ENCODE data around the gene PTPRU. TPM values are rescaled to one million over a fixed set of nuclear protein-coding genes. Genes with fewer than 3 reads are reported as not detected.

PTPRU gene
- total RNA-seq, result 27.1 TPM

- peaks cover 0 to 10% (median 0%) of the 10 kb centered on the region in 3 donors for H3K27me3 ChIP-seq (ENCODE audit: control insufficient read depth in 3 of 3, insufficient read depth in 3 of 3, low read length in 3 of 3)
- no peaks in the 10 kb centered on the region for H3K9me3 ChIP-seq (ENCODE audit: control insufficient read depth in 3 of 3, low read length in 3 of 3)
- no peaks in the 10 kb centered on the region for H3K36me3 ChIP-seq (ENCODE audit: control insufficient read depth in 3 of 3, insufficient read depth in 3 of 3, low read length in 3 of 3)
- peak within 1 kb of the TSS; percentile 81 to 87 (median 85) for H3K9ac ChIP-seq (ENCODE audit: low read depth in 1 of 3, low read length in 3 of 3)
- H3K27ac ChIP-seq (ENCODE audit: low read depth, low read length), result peak within 1 kb of the TSS; percentile 42
- H3K4me3 ChIP-seq (ENCODE audit: low read length in 3 of 3), result peak within 1 kb of the TSS; percentile 90 to 97 (median 95)
- H3K4me1 ChIP-seq (ENCODE audit: control insufficient read depth in 3 of 3, insufficient read depth in 3 of 3, low read length in 3 of 3), result peaks cover 15 to 33% (median 22%) of the 10 kb centered on the region in 3 donors
These were observed at the start of gene PTPRU for GRCh38 chr1:29235955-29236711. Gene PTPRU, plus strand, starts transcription at chr1:29236522. Its CDS starts 123 bp downstream, at chr1:29236645.

GRCh38 chr1:29186707-29187106 is 49.6 kb upstream of the PTPRU start:
- no peak overlapping the region for H3K9ac ChIP-seq (ENCODE audit: low read depth in 1 of 3, low read length in 3 of 3)
- no peaks in the 10 kb centered on the region for H3K27me3 ChIP-seq (ENCODE audit: control insufficient read depth in 3 of 3, insufficient read depth in 3 of 3, low read length in 3 of 3)
- H3K4me1 ChIP-seq (ENCODE audit: control insufficient read depth in 3 of 3, insufficient read depth in 3 of 3, low read length in 3 of 3), result no peaks in the 10 kb centered on the region

GRCh38 chr1:29190718-29191117 is 45.6 kb upstream of the PTPRU start:
- no peak overlapping the region for H3K4me3 ChIP-seq (ENCODE audit: low read length in 3 of 3)
- H3K36me3 ChIP-seq (ENCODE audit: control insufficient read depth in 3 of 3, insufficient read depth in 3 of 3, low read length in 3 of 3), result peaks cover 15 to 25% (median 19%) of the 10 kb centered on the region in 3 donors
- no peaks in the 10 kb centered on the region for H3K27me3 ChIP-seq (ENCODE audit: control insufficient read depth in 3 of 3, insufficient read depth in 3 of 3, low read length in 3 of 3)
- H3K9ac ChIP-seq (ENCODE audit: low read depth in 1 of 3, low read length in 3 of 3), result no peak overlapping the region
- H3K4me1 ChIP-seq (ENCODE audit: control insufficient read depth in 3 of 3, insufficient read depth in 3 of 3, low read length in 3 of 3), result peaks cover 0 to 4% (median 3%) of the 10 kb centered on the region in 3 donors
- no peaks in the 10 kb centered on the region for H3K9me3 ChIP-seq (ENCODE audit: control insufficient read depth in 3 of 3, low read length in 3 of 3)
- no peak overlapping the region for H3K27ac ChIP-seq (ENCODE audit: low read depth, low read length)

More at GRCh38 chr1:29186707-29187106, 49.6 kb upstream of the PTPRU start:
- H3K4me3 ChIP-seq (ENCODE audit: low read length in 3 of 3), result no peak overlapping the region
- H3K27ac ChIP-seq (ENCODE audit: low read depth, low read length), result no peak overlapping the region
- H3K9me3 ChIP-seq (ENCODE audit: control insufficient read depth in 3 of 3, low read length in 3 of 3), result no peaks in the 10 kb centered on the region
- H3K36me3 ChIP-seq (ENCODE audit: control insufficient read depth in 3 of 3, insufficient read depth in 3 of 3, low read length in 3 of 3), result no peaks in the 10 kb centered on the region

GRCh38 chr1:29193879-29194455 is 42.4 kb upstream of the PTPRU start:
- no peak overlapping the region for H3K9ac ChIP-seq (ENCODE audit: low read depth in 1 of 3, low read length in 3 of 3)
- H3K27me3 ChIP-seq (ENCODE audit: control insufficient read depth in 3 of 3, insufficient read depth in 3 of 3, low read length in 3 of 3), result no peaks in the 10 kb centered on the region
- H3K9me3 ChIP-seq (ENCODE audit: control insufficient read depth in 3 of 3, low read length in 3 of 3), result no peaks in the 10 kb centered on the region
- peaks cover 30 to 46% (median 36%) of the 10 kb centered on the region in 3 donors for H3K36me3 ChIP-seq (ENCODE audit: control insufficient read depth in 3 of 3, insufficient read depth in 3 of 3, low read length in 3 of 3)
- no peak overlapping the region for H3K27ac ChIP-seq (ENCODE audit: low read depth, low read length)
- no peak overlapping the region for H3K4me3 ChIP-seq (ENCODE audit: low read length in 3 of 3)
- H3K4me1 ChIP-seq (ENCODE audit: control insufficient read depth in 3 of 3, insufficient read depth in 3 of 3, low read length in 3 of 3), result peaks cover 0 to 10% (median 6%) of the 10 kb centered on the region in 3 donors

GRCh38 chr1:29195881-29196291 is 40.4 kb upstream of the PTPRU start:
- H3K36me3 ChIP-seq (ENCODE audit: control insufficient read depth in 3 of 3, insufficient read depth in 3 of 3, low read length in 3 of 3), result peaks cover 40 to 58% (median 45%) of the 10 kb centered on the region in 3 donors
- peaks cover 0 to 10% (median 6%) of the 10 kb centered on the region in 3 donors for H3K4me1 ChIP-seq (ENCODE audit: control insufficient read depth in 3 of 3, insufficient read depth in 3 of 3, low read length in 3 of 3)
- H3K9ac ChIP-seq (ENCODE audit: low read depth in 1 of 3, low read length in 3 of 3), result no peak overlapping the region

GRCh38 chr1:29196863-29197589 is 39.3 kb upstream of the PTPRU start:
- Histone ChIP-seq H3K36me3 (ENCODE audit: control insufficient read depth in 3 of 3, insufficient read depth in 3 of 3, low read length in 3 of 3) (peaks cover 50 to 65% (median 54%) of the 10 kb centered on the region in 3 donors), H3K27ac (ENCODE audit: low read depth, low read length) (no peak overlapping the region), H3K4me1 (ENCODE audit: control insufficient read depth in 3 of 3, insufficient read depth in 3 of 3, low read length in 3 of 3) (peaks cover under 1 to 12% (median 7%) of the 10 kb centered on the region in 3 donors), H3K9me3 (ENCODE audit: control insufficient read depth in 3 of 3, low read length in 3 of 3) (no peaks in the 10 kb centered on the region), H3K4me3 (ENCODE audit: low read length in 3 of 3) (no peak overlapping the region), H3K9ac (ENCODE audit: low read depth in 1 of 3, low read length in 3 of 3) (no peak overlapping the region), H3K27me3 (ENCODE audit: control insufficient read depth in 3 of 3, insufficient read depth in 3 of 3, low read length in 3 of 3) (no peaks in the 10 kb centered on the region)

More at GRCh38 chr1:29195881-29196291, 40.4 kb upstream of the PTPRU start:
- no peaks in the 10 kb centered on the region for H3K27me3 ChIP-seq (ENCODE audit: control insufficient read depth in 3 of 3, insufficient read depth in 3 of 3, low read length in 3 of 3)
- H3K4me3 ChIP-seq (ENCODE audit: low read length in 3 of 3), result no peak overlapping the region
- no peak overlapping the region for H3K27ac ChIP-seq (ENCODE audit: low read depth, low read length)
- no peaks in the 10 kb centered on the region for H3K9me3 ChIP-seq (ENCODE audit: control insufficient read depth in 3 of 3, low read length in 3 of 3)

GRCh38 chr1:29197590-29197924 is 38.8 kb upstream of the PTPRU start:
- Histone ChIP-seq H3K9ac (ENCODE audit: low read depth in 1 of 3, low read length in 3 of 3) (no peak overlapping the region), H3K27ac (ENCODE audit: low read depth, low read length) (no peak overlapping the region), H3K36me3 (ENCODE audit: control insufficient read depth in 3 of 3, insufficient read depth in 3 of 3, low read length in 3 of 3) (peaks cover 49 to 64% (median 54%) of the 10 kb centered on the region in 3 donors), H3K4me1 (ENCODE audit: control insufficient read depth in 3 of 3, insufficient read depth in 3 of 3, low read length in 3 of 3) (peaks cover 5 to 17% (median 12%) of the 10 kb centered on the region in 3 donors), H3K27me3 (ENCODE audit: control insufficient read depth in 3 of 3, insufficient read depth in 3 of 3, low read length in 3 of 3) (no peaks in the 10 kb centered on the region), H3K9me3 (ENCODE audit: control insufficient read depth in 3 of 3, low read length in 3 of 3) (no peaks in the 10 kb centered on the region), H3K4me3 (ENCODE audit: low read length in 3 of 3) (no peak overlapping the region)

GRCh38 chr1:29197993-29198392 is 38.3 kb upstream of the PTPRU start:
- H3K36me3 ChIP-seq (ENCODE audit: control insufficient read depth in 3 of 3, insufficient read depth in 3 of 3, low read length in 3 of 3), result peaks cover 49 to 60% (median 54%) of the 10 kb centered on the region in 3 donors

GRCh38 chr1:29200906-29201594 is 35.3 kb upstream of the PTPRU start:
- Histone ChIP-seq H3K4me1 (ENCODE audit: control insufficient read depth in 3 of 3, insufficient read depth in 3 of 3, low read length in 3 of 3) (peaks cover 8 to 11% (median 8%) of the 10 kb centered on the region in 3 donors), H3K27ac (ENCODE audit: low read depth, low read length) (no peak overlapping the region), H3K27me3 (ENCODE audit: control insufficient read depth in 3 of 3, insufficient read depth in 3 of 3, low read length in 3 of 3) (no peaks in the 10 kb centered on the region), H3K9ac (ENCODE audit: low read depth in 1 of 3, low read length in 3 of 3) (no peak overlapping the region), H3K9me3 (ENCODE audit: control insufficient read depth in 3 of 3, low read length in 3 of 3) (no peaks in the 10 kb centered on the region), H3K36me3 (ENCODE audit: control insufficient read depth in 3 of 3, insufficient read depth in 3 of 3, low read length in 3 of 3) (peaks cover 39 to 53% (median 50%) of the 10 kb centered on the region in 3 donors), H3K4me3 (ENCODE audit: low read length in 3 of 3) (no peak overlapping the region)

More at GRCh38 chr1:29197993-29198392, 38.3 kb upstream of the PTPRU start:
- peaks cover 8 to 19% (median 14%) of the 10 kb centered on the region in 3 donors for H3K4me1 ChIP-seq (ENCODE audit: control insufficient read depth in 3 of 3, insufficient read depth in 3 of 3, low read length in 3 of 3)
- H3K4me3 ChIP-seq (ENCODE audit: low read length in 3 of 3), result no peak overlapping the region
- no peaks in the 10 kb centered on the region for H3K9me3 ChIP-seq (ENCODE audit: control insufficient read depth in 3 of 3, low read length in 3 of 3)
- H3K27me3 ChIP-seq (ENCODE audit: control insufficient read depth in 3 of 3, insufficient read depth in 3 of 3, low read length in 3 of 3), result no peaks in the 10 kb centered on the region
- no peak overlapping the region for H3K9ac ChIP-seq (ENCODE audit: low read depth in 1 of 3, low read length in 3 of 3)
- H3K27ac ChIP-seq (ENCODE audit: low read depth, low read length), result no peak overlapping the region
